ENCODE results near the gene RUNX1.
"Not testable (repeated sequence)": the region's sequence is repeated elsewhere in the genome, so short reads cannot be mapped to it uniquely, and the experiment has no call there.

RUNX1 gene

GRCh38 chr21:34812504-34813265 lies 236.4 kb downstream of the RUNX1 start:
- DNase-seq (ENCODE audit: low read depth in 1 of 2, low spot score in 1 of 2): no peak

GRCh38 chr21:34811368-34811767 lies 237.7 kb downstream of the RUNX1 start:
- DNase-seq (ENCODE audit: low read depth in 1 of 2, low spot score in 1 of 2): no peak

GRCh38 chr21:34810786-34811185 lies 238.3 kb downstream of the RUNX1 start:
- DNase-seq (ENCODE audit: low read depth in 1 of 2, low spot score in 1 of 2): no peak

- DNase-seq (ENCODE audit: low read depth in 1 of 2, low spot score in 1 of 2): no peak
Observed at GRCh38 chr21:34809822-34810221, 239.3 kb downstream of the RUNX1 start.

GRCh38 chr21:34808569-34809204 lies 240.4 kb downstream of the RUNX1 start:
- no peak for DNase-seq (ENCODE audit: low read depth in 1 of 2, low spot score in 1 of 2)

GRCh38 chr21:34807881-34808568 lies 241.1 kb downstream of the RUNX1 start:
- DNase-seq (ENCODE audit: low read depth in 1 of 2, low spot score in 1 of 2): peak; percentile 28 to 29

- DNase-seq (ENCODE audit: low read depth in 1 of 2, low spot score in 1 of 2): peak; percentile 24 to 42
Observed at GRCh38 chr21:34807146-34807880, 241.8 kb downstream of the RUNX1 start.

- no peak for DNase-seq (ENCODE audit: low read depth in 1 of 2, low spot score in 1 of 2)
Observed at GRCh38 chr21:34806423-34806822, 242.7 kb downstream of the RUNX1 start.

- DNase-seq (ENCODE audit: low read depth in 1 of 2, low spot score in 1 of 2): no peak
Observed at GRCh38 chr21:34805157-34805556, 243.9 kb downstream of the RUNX1 start.

- not testable (repeated sequence) for DNase-seq (ENCODE audit: low read depth in 1 of 2, low spot score in 1 of 2)
Observed at GRCh38 chr21:34804584-34804983, 244.5 kb downstream of the RUNX1 start.

- DNase-seq (ENCODE audit: low read depth in 1 of 2, low spot score in 1 of 2): no peak
Observed at GRCh38 chr21:34803782-34804370, 245.2 kb downstream of the RUNX1 start.

GRCh38 chr21:34802180-34802899 lies 246.8 kb downstream of the RUNX1 start:
- DNase-seq (ENCODE audit: low read depth in 1 of 2, low spot score in 1 of 2): no peak

GRCh38 chr21:34801519-34802132 lies 247.5 kb downstream of the RUNX1 start:
- no peak for DNase-seq (ENCODE audit: low read depth in 1 of 2, low spot score in 1 of 2)

GRCh38 chr21:34800797-34801518 lies 248.1 kb downstream of the RUNX1 start:
- DNase-seq (ENCODE audit: low read depth in 1 of 2, low spot score in 1 of 2): no peak

GRCh38 chr21:34799092-34799491 lies 250.0 kb downstream of the RUNX1 start:
- DNase-seq (ENCODE audit: low read depth in 1 of 2, low spot score in 1 of 2): no peak

GRCh38 chr21:34797921-34798535 lies 251.1 kb downstream of the RUNX1 start:
- no peak for DNase-seq (ENCODE audit: low read depth in 1 of 2, low spot score in 1 of 2)

GRCh38 chr21:34797201-34797525 lies 251.9 kb downstream of the RUNX1 start:
- DNase-seq (ENCODE audit: low read depth in 1 of 2, low spot score in 1 of 2): no peak

- no peak for DNase-seq (ENCODE audit: low read depth in 1 of 2, low spot score in 1 of 2)
Observed at GRCh38 chr21:34796518-34797200, 252.4 kb downstream of the RUNX1 start.

All from stimulated activated CD4-positive, alpha-beta T cell treated with anti-CD3 and anti-CD28 coated beads, Interleukin-15, amount 100 ng/mL, for 1 hour (primary cell).